ENCODE measurements around the gene ENOPH1. TPM values are rescaled to one million over a fixed set of nuclear protein-coding genes. Genes with fewer than 3 reads are reported as not detected.

The ENOPH1 gene
- total and polyA plus RNA-seq, 2 donors (not counting 1 experiment from before 2014, with no cell fraction given) = 17.1 to 43.6 TPM

GRCh38 chr4:82482387-82482786 lies 52.0 kb downstream of the ENOPH1 start:
- no peaks in the 10 kb centered on the region for H3K36me3 ChIP-seq (ENCODE audit: control insufficient read depth, insufficient read depth, low read length)
- H3K9me3 ChIP-seq (ENCODE audit: control insufficient read depth, insufficient read depth, low read depth, low read length) = no peaks in the 10 kb centered on the region
- H3K9ac ChIP-seq (ENCODE audit: insufficient read depth, low read length) = no peak overlapping the region
- no peaks in the 10 kb centered on the region for H3K4me1 ChIP-seq (ENCODE audit: control insufficient read depth, extremely low read depth, insufficient read depth, low read length)
- H4K20me1 ChIP-seq (ENCODE audit: control insufficient read depth, extremely low read depth, insufficient read depth, low read length) = no peaks in the 10 kb centered on the region
- H3K4me3 ChIP-seq (replicated peaks in 1 of 4; ENCODE audit: control extremely low read depth in 1 of 4, insufficient read depth in 1 of 4, low read depth in 3 of 4, low read length in 4 of 4) = no peak overlapping the region
- no peak overlapping the region for H3K4me2 ChIP-seq (ENCODE audit: extremely low read depth, insufficient read depth, low read length)
- no peaks in the 10 kb centered on the region for H3K27me3 ChIP-seq (ENCODE audit: control insufficient read depth, insufficient read depth, low read length)
- no peaks in the 10 kb centered on the region for H3K79me2 ChIP-seq (ENCODE audit: control insufficient read depth, insufficient read depth, low read length)
- H3K27ac ChIP-seq (ENCODE audit: insufficient read depth, low read length) = no peak overlapping the region
- TF ChIP-seq CTCF (conservative IDR thresholded peaks at IDR 0.05 in 1 of 2, IDR thresholded peaks at IDR 0.05 in 1 of 2; ENCODE audit: low read depth in 1 of 2, low read length in 2 of 2) (no peak), EZH2 (IDR thresholded peaks at IDR 0.05; ENCODE audit: low read length, missing control alignments) (no peak)
- no peak overlapping the region for H2AFZ ChIP-seq (ENCODE audit: low read length)
- DNase-seq (ENCODE audit: low read depth in 2 of 2) = no peak

GRCh38 chr4:82484996-82485783 lies 54.8 kb downstream of the ENOPH1 start:
- Histone ChIP-seq H3K4me3 (replicated peaks in 1 of 4; ENCODE audit: control extremely low read depth in 1 of 4, insufficient read depth in 1 of 4, low read depth in 3 of 4, low read length in 4 of 4) (no peak overlapping the region), H3K9ac (ENCODE audit: insufficient read depth, low read length) (no peak overlapping the region), H3K36me3 (ENCODE audit: control insufficient read depth, insufficient read depth, low read length) (no peaks in the 10 kb centered on the region), H2AFZ (ENCODE audit: low read length) (no peak overlapping the region), H3K27ac (ENCODE audit: insufficient read depth, low read length) (no peak overlapping the region), H3K4me1 (ENCODE audit: control insufficient read depth, extremely low read depth, insufficient read depth, low read length) (no peaks in the 10 kb centered on the region), H3K79me2 (ENCODE audit: control insufficient read depth, insufficient read depth, low read length) (no peaks in the 10 kb centered on the region), H3K27me3 (ENCODE audit: control insufficient read depth, insufficient read depth, low read length) (no peaks in the 10 kb centered on the region), H3K9me3 (ENCODE audit: control insufficient read depth, insufficient read depth, low read depth, low read length) (no peaks in the 10 kb centered on the region), H3K4me2 (ENCODE audit: extremely low read depth, insufficient read depth, low read length) (no peak overlapping the region), H4K20me1 (ENCODE audit: control insufficient read depth, extremely low read depth, insufficient read depth, low read length) (no peaks in the 10 kb centered on the region)
- no peak for DNase-seq (ENCODE audit: low read depth in 2 of 2)
- TF ChIP-seq EZH2 (IDR thresholded peaks at IDR 0.05; ENCODE audit: low read length, missing control alignments) (no peak), CTCF (conservative IDR thresholded peaks at IDR 0.05 in 1 of 2, IDR thresholded peaks at IDR 0.05 in 1 of 2; ENCODE audit: low read depth in 1 of 2, low read length in 2 of 2) (no peak)

- H3K4me3 ChIP-seq (replicated peaks in 1 of 4; ENCODE audit: control extremely low read depth in 1 of 4, insufficient read depth in 1 of 4, low read depth in 3 of 4, low read length in 4 of 4) = no peak overlapping the region
- H3K9ac ChIP-seq (ENCODE audit: insufficient read depth, low read length) = no peak overlapping the region
- no peak for DNase-seq (ENCODE audit: low read depth in 2 of 2)
- no peak overlapping the region for H3K27ac ChIP-seq (ENCODE audit: insufficient read depth, low read length)
- H3K36me3 ChIP-seq (ENCODE audit: control insufficient read depth, insufficient read depth, low read length) = no peaks in the 10 kb centered on the region
- H3K4me1 ChIP-seq (ENCODE audit: control insufficient read depth, extremely low read depth, insufficient read depth, low read length) = no peaks in the 10 kb centered on the region
- no peaks in the 10 kb centered on the region for H3K79me2 ChIP-seq (ENCODE audit: control insufficient read depth, insufficient read depth, low read length)
- TF ChIP-seq EZH2 (IDR thresholded peaks at IDR 0.05; ENCODE audit: low read length, missing control alignments) = no peak
- no peak for TF ChIP-seq CTCF (conservative IDR thresholded peaks at IDR 0.05 in 1 of 2, IDR thresholded peaks at IDR 0.05 in 1 of 2; ENCODE audit: low read depth in 1 of 2, low read length in 2 of 2)
- H3K9me3 ChIP-seq (ENCODE audit: control insufficient read depth, insufficient read depth, low read depth, low read length) = no peaks in the 10 kb centered on the region
- H3K27me3 ChIP-seq (ENCODE audit: control insufficient read depth, insufficient read depth, low read length) = no peaks in the 10 kb centered on the region
- no peaks in the 10 kb centered on the region for H4K20me1 ChIP-seq (ENCODE audit: control insufficient read depth, extremely low read depth, insufficient read depth, low read length)
- H2AFZ ChIP-seq (ENCODE audit: low read length) = no peak overlapping the region
- no peak overlapping the region for H3K4me2 ChIP-seq (ENCODE audit: extremely low read depth, insufficient read depth, low read length)
Measured at GRCh38 chr4:82489076-82489475, 58.7 kb downstream of the ENOPH1 start.

Data from fibroblast of lung (primary cell).